Measurements from ENCODE around the gene PTAR1. TPM values are rescaled to one million over a fixed set of nuclear protein-coding genes. Genes with fewer than 3 reads are reported as not detected.

Gene PTAR1
- total and polyA plus RNA-seq, 10 of the 15 experiments (the other 5 are each of a cell fraction or from before 2014, with no cell fraction given), result 4.9 to 27.6 (median 14.2) TPM

DNA sequence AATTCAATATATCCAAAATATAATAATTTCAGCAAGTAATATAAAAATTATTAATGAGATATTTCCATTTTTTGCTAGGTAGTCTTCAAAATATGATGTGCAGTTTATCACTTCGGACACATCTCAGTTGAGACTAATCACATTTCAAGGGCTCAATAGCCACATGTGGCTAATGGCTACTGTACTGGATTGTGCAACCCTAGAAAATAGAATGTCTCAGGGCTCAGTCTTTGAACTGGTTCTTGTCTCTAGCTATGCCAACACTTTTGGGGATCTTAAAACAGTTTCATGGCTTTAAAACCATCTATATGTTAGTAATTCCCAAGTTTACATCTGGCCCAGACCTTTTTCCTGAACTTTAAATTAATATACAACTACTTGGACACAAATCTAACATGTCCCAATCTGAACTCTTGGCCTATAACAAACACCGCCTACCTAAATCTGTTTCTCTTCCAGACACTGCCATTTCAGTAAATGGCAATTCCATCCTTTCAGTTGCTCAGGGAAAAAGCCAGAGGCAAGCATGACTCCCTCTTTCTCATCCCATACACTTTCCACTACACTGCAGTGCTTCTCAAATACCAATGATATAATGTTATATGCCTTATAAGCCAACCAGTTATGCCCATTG is 18.8 kb downstream of the PTAR1 start:
- no peaks in the 10 kb centered on the region for H3K9me3 ChIP-seq (replicated peaks; ENCODE audit: control insufficient read depth, insufficient read depth, low read length)
- ChIA-PET RAD21 (ENCODE audit: unreplicated experiment) (no interaction called here), CTCF (no interaction called here), SMC1A (ENCODE audit: uncharacterized antibody, unreplicated experiment) (interaction anchor here (1.7 kb wide), 1 partner anchor 12 kb away, joined by 6 read pairs; no protein-coding TSS in a partner anchor), POLR2A (no interaction called here)
- ATAC-seq (no peak), DNase-seq (ENCODE audit: low read depth, low spot score) (no peak), FAIRE-seq (no peak)
- no peak overlapping the region for H3K9ac ChIP-seq (ENCODE audit: control insufficient read depth, insufficient read depth, low read length)
- H3K4me3 ChIP-seq, result no peak overlapping the region
- intact Hi-C loops (cut with micrococcal nuclease; ENCODE audit: unreplicated experiment), result no loop called here
- H3K36me3 ChIP-seq (ENCODE audit: control insufficient read depth in 2 of 2, insufficient read depth in 2 of 2, low read length in 1 of 2), result peaks cover 0 to 5% of the 10 kb centered on the region in 2 experiments; a peak in 1 of 4 replicates
- in situ Hi-C loops (cut with MboI), result no loop called here
- no peaks in the 10 kb centered on the region for H3K4me1 ChIP-seq (ENCODE audit: control insufficient read depth, insufficient read depth, low read length)
- 98% methylated on average over 2 of the region's 2 CpGs for WGBS (ENCODE audit: insufficient coverage, insufficient replicate concordance, low lambda C conversion rate, missing lambda C conversion rate)
- H3K4me2 ChIP-seq (ENCODE audit: control insufficient read depth, insufficient read depth), result no peak overlapping the region
- BruUV-seq (replicated peaks), result no TSS peak
- no peaks in the 10 kb centered on the region; the same call in 1 of the 2 replicates for H3K79me2 ChIP-seq (ENCODE audit: control insufficient read depth, insufficient read depth, low read length)
- no peak overlapping the region for H2AFZ ChIP-seq (ENCODE audit: control insufficient read depth, low read depth, low read length)
- TF ChIP-seq IRF4 (IDR thresholded peaks at IDR 0.05; ENCODE audit: low read depth, low read length), result no peak
- TF ChIP-seq, protein P1, sequence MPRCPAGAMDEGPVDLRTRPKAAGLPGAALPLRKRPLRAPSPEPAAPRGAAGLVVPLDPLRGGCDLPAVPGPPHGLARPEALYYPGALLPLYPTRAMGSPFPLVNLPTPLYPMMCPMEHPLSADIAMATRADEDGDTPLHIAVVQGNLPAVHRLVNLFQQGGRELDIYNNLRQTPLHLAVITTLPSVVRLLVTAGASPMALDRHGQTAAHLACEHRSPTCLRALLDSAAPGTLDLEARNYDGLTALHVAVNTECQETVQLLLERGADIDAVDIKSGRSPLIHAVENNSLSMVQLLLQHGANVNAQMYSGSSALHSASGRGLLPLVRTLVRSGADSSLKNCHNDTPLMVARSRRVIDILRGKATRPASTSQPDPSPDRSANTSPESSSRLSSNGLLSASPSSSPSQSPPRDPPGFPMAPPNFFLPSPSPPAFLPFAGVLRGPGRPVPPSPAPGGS (IDR thresholded peaks at IDR 0.05; ENCODE audit: borderline replicate concordance, insufficient read depth, low read depth, low read length, poor library complexity, severe bottlenecking), result no peak
- no peak for TF ChIP-seq GATAD2B (conservative IDR thresholded peaks at IDR 0.05; ENCODE audit: low read depth)
- TF ChIP-seq MTA2 (IDR thresholded peaks at IDR 0.05; ENCODE audit: low read depth), result no peak
- TF ChIP-seq EGR1 (IDR thresholded peaks at IDR 0.05; ENCODE audit: borderline replicate concordance in 1 of 2, low read depth in 2 of 2, low read length in 2 of 2), result no peak
- TF ChIP-seq RBBP5 (conservative IDR thresholded peaks at IDR 0.05), result no peak
- no peak for TF ChIP-seq HDGF (IDR thresholded peaks at IDR 0.05)
- TF ChIP-seq GABPA (IDR thresholded peaks at IDR 0.05; ENCODE audit: low read depth), result no peak
- TF ChIP-seq, protein P2, sequence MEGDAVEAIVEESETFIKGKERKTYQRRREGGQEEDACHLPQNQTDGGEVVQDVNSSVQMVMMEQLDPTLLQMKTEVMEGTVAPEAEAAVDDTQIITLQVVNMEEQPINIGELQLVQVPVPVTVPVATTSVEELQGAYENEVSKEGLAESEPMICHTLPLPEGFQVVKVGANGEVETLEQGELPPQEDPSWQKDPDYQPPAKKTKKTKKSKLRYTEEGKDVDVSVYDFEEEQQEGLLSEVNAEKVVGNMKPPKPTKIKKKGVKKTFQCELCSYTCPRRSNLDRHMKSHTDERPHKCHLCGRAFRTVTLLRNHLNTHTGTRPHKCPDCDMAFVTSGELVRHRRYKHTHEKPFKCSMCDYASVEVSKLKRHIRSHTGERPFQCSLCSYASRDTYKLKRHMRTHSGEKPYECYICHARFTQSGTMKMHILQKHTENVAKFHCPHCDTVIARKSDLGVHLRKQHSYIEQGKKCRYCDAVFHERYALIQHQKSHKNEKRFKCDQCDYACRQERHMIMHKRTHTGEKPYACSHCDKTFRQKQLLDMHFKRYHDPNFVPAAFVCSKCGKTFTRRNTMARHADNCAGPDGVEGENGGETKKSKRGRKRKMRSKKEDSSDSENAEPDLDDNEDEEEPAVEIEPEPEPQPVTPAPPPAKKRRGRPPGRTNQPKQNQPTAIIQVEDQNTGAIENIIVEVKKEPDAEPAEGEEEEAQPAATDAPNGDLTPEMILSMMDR (IDR thresholded peaks at IDR 0.05 in 2 of 3, conservative IDR thresholded peaks at IDR 0.05 in 1 of 3; ENCODE audit: control insufficient read depth in 2 of 3, extremely low read depth in 1 of 3, insufficient read depth in 1 of 3, low read depth in 3 of 3, low read length in 3 of 3), result no peak
- no peak for TF ChIP-seq SMC3 (IDR thresholded peaks at IDR 0.05; ENCODE audit: borderline replicate concordance, low read length)
- no peak for TF ChIP-seq BCL11A (IDR thresholded peaks at IDR 0.05; ENCODE audit: low read depth, low read length)
- TF ChIP-seq, protein P3, sequence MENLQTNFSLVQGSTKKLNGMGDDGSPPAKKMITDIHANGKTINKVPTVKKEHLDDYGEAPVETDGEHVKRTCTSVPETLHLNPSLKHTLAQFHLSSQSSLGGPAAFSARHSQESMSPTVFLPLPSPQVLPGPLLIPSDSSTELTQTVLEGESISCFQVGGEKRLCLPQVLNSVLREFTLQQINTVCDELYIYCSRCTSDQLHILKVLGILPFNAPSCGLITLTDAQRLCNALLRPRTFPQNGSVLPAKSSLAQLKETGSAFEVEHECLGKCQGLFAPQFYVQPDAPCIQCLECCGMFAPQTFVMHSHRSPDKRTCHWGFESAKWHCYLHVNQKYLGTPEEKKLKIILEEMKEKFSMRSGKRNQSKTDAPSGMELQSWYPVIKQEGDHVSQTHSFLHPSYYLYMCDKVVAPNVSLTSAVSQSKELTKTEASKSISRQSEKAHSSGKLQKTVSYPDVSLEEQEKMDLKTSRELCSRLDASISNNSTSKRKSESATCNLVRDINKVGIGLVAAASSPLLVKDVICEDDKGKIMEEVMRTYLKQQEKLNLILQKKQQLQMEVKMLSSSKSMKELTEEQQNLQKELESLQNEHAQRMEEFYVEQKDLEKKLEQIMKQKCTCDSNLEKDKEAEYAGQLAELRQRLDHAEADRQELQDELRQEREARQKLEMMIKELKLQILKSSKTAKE (IDR thresholded peaks at IDR 0.05; ENCODE audit: low read depth, poor library complexity, severe bottlenecking), result no peak
- TF ChIP-seq CBX3 (IDR thresholded peaks at IDR 0.05; ENCODE audit: borderline replicate concordance, low read depth), result no peak
- H4K20me1 ChIP-seq (ENCODE audit: control insufficient read depth, insufficient read depth), result no peaks in the 10 kb centered on the region
- no peaks in the 10 kb centered on the region for H3K27me3 ChIP-seq (replicated peaks in 1 of 2; ENCODE audit: control insufficient read depth in 2 of 2, insufficient read depth in 2 of 2, low read length in 1 of 2)
- H3K27ac ChIP-seq (ENCODE audit: control insufficient read depth, insufficient read depth), result no peak overlapping the region
